Measurements from ENCODE around the gene TRIM33. TPM values are rescaled to one million over a fixed set of nuclear protein-coding genes. Genes with fewer than 3 reads are reported as not detected.

Gene TRIM33
- total and polyA plus RNA-seq, 12 donors: 13.8 to 49.0 (median 27.0) TPM

- DNase-seq: no peak
- no peaks in the 10 kb centered on the region for H3K36me3 ChIP-seq (replicated peaks in 1 of 2)
- H3K4me1 ChIP-seq (replicated peaks in 1 of 2): no peaks in the 10 kb centered on the region
- WGBS, 4 donors: 45 to 54% (median 50%) methylated on average over 3 of the region's 3 CpGs
- no peaks in the 10 kb centered on the region for H3K9me3 ChIP-seq (replicated peaks in 1 of 3)
- H3K27ac ChIP-seq: no peak overlapping the region
- intact Hi-C loops (cut with DNase I): no loop called here
- TF ChIP-seq POLR2A (IDR thresholded peaks at IDR 0.05) (no peak), CTCF (IDR thresholded peaks at IDR 0.05) (no peak)
- no peak overlapping the region for H3K4me3 ChIP-seq
- no peaks in the 10 kb centered on the region for H3K27me3 ChIP-seq
Measured at GRCh38 chr1:114540272-114540671, 29.3 kb upstream of the TRIM33 start.

- no peak overlapping the region for H3K4me3 ChIP-seq
- WGBS, 4 donors: 75 to 87% (median 83%) methylated on average over 7 of the region's 7 CpGs
- no peak overlapping the region for H3K27ac ChIP-seq
- no peak for DNase-seq
- TF ChIP-seq POLR2A (IDR thresholded peaks at IDR 0.05) (no peak), CTCF (IDR thresholded peaks at IDR 0.05) (no peak)
- H3K9me3 ChIP-seq (replicated peaks in 1 of 3): no peaks in the 10 kb centered on the region
- intact Hi-C loops (cut with DNase I): no loop called here
- H3K36me3 ChIP-seq (replicated peaks in 1 of 2): no peaks in the 10 kb centered on the region
- no peaks in the 10 kb centered on the region for H3K4me1 ChIP-seq (replicated peaks in 1 of 2)
- H3K27me3 ChIP-seq: no peaks in the 10 kb centered on the region
Measured at GRCh38 chr1:114536043-114536442, 25.0 kb upstream of the TRIM33 start.

- Histone ChIP-seq H3K36me3 (replicated peaks in 1 of 2) (no peaks in the 10 kb centered on the region), H3K4me3 (no peak overlapping the region), H3K9me3 (replicated peaks in 1 of 3) (no peaks in the 10 kb centered on the region), H3K27ac (no peak overlapping the region), H3K4me1 (replicated peaks in 1 of 2) (no peaks in the 10 kb centered on the region), H3K27me3 (no peaks in the 10 kb centered on the region)
- 41 to 83% (median 48%) methylated on average over 1 of the region's 1 CpG; no CpG with 5 or more reads in 1 of the 4 donors for WGBS, 4 donors
- TF ChIP-seq CTCF (IDR thresholded peaks at IDR 0.05): no peak
- no peak for TF ChIP-seq POLR2A (IDR thresholded peaks at IDR 0.05)
- DNase-seq: no peak
- intact Hi-C loops (cut with DNase I): no loop called here
Measured at GRCh38 chr1:114535401-114535800, 24.4 kb upstream of the TRIM33 start.

GRCh38 chr1:114531094-114531493 is 20.1 kb upstream of the TRIM33 start:
- TF ChIP-seq CTCF (IDR thresholded peaks at IDR 0.05) (no peak), POLR2A (IDR thresholded peaks at IDR 0.05) (no peak)
- Histone ChIP-seq H3K36me3 (replicated peaks in 1 of 2) (no peaks in the 10 kb centered on the region), H3K4me1 (replicated peaks in 1 of 2) (no peaks in the 10 kb centered on the region), H3K4me3 (no peak overlapping the region), H3K27me3 (no peaks in the 10 kb centered on the region), H3K9me3 (replicated peaks in 1 of 3) (no peaks in the 10 kb centered on the region), H3K27ac (no peak overlapping the region)
- no peak for DNase-seq
- WGBS, 4 donors: 0 to 54% (median 52%) methylated on average over 1 of the region's 1 CpG
- intact Hi-C loops (cut with DNase I): no loop called here

Measured in adrenal gland (tissue), 12 donors.